GM19025 (cell line): Measurements from ENCODE around the gene CD244.
A peak's percentile ranks its signal among the peaks of the same experiment; 100 is the strongest.
"Not testable (repeated sequence)": the region's sequence is repeated elsewhere in the genome, so short reads cannot be mapped to it uniquely, and the experiment has no call there.

Experiments used
- ATAC-seq: cut with Tn5 transposase; IDR thresholded peaks from one replicate; pipeline ENCODE4 v1.9.1; 2021; ENCODE audit warnings: mild to moderate bottlenecking, low read depth, moderate library complexity; ENCODE audit not compliant: unreplicated experiment

CD244 gene, protein sequence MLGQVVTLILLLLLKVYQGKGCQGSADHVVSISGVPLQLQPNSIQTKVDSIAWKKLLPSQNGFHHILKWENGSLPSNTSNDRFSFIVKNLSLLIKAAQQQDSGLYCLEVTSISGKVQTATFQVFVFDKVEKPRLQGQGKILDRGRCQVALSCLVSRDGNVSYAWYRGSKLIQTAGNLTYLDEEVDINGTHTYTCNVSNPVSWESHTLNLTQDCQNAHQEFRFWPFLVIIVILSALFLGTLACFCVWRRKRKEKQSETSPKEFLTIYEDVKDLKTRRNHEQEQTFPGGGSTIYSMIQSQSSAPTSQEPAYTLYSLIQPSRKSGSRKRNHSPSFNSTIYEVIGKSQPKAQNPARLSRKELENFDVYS

DNA sequence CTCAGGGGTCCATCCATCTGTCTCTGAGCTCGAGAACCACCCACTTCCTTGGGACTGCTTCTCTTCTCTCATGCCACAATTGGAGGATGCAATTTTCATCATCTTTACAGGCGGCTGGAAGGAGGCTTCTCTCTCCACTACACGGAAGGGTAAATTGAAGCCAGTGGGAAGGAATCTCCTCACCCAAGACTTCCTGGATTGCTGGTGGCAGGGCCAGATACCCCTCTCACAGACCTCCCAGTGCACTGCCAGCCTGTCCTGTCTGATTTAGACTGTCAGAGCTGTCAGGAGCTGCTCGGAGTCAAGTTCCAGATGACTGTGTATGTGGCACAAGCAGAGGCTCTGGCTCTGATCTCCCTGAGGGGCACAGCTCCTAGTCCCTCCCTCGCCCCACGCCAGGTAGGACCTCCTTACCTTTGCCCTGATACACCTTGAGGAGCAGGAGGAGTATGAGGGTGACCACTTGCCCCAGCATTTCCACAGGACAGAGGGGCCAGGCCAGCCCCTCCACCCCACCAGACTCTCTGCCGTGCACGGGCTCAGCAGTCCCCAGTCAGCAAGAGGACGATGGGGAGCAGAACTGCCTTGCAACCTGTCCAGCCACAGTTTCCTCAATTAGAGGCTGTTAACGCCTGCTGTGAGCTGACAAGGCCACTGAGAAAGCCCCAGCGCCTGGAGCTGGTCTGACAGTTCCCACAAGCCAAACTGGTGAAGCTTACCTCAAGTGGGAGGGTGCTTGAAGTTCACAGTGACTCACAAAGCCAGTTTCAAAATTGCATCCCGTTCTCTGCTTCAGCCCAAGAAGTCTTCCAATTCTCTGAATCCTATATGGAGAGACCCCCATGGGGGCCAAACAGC is at the start of gene CD244:
CD244 (minus strand) TSS at position 685 of the 858 bp plus-strand sequence; CDS start at position 475, 210 bp downstream.
- ATAC-seq, result peak; percentile 87

DNA sequence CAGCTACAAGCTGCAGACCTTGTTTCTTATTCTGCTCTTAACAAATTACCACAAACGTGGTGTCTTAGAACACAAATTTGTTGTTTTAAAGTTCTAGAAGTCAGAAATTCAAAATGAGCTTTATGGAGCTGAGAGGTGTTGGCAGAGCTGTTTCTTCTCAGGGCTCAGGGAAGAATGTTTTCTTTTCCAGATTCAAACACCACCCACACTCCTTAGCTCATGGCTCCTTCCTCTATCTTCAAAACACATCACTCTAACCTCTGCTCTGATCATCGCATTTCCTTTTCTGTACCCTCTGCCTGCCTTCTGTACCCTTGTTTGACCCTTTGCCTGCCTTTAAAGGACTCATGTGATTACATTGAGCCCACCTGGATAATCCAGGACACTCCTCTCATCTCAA is 49.2 kb upstream of the CD244 start:
- no peak for ATAC-seq

DNA sequence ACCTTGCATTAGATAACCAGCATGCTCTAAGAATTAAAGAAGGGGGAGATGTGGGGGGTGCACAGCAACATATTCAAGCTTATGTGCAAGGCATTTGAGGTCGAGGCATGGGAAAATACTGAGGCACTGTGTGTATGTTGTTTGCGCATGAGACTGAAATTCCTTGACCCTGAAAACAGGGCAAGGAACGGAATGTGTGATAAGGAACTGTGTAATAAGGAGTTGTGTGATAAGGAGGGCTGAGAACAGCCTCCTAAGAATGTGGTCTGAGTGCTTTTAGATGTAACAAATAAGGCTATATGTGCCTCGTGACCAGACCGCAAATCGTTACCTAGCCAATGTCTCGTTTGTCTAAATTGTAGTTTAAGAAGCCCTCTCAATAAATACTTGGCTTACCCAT is 48.8 kb upstream of the CD244 start:
- no peak for ATAC-seq

DNA sequence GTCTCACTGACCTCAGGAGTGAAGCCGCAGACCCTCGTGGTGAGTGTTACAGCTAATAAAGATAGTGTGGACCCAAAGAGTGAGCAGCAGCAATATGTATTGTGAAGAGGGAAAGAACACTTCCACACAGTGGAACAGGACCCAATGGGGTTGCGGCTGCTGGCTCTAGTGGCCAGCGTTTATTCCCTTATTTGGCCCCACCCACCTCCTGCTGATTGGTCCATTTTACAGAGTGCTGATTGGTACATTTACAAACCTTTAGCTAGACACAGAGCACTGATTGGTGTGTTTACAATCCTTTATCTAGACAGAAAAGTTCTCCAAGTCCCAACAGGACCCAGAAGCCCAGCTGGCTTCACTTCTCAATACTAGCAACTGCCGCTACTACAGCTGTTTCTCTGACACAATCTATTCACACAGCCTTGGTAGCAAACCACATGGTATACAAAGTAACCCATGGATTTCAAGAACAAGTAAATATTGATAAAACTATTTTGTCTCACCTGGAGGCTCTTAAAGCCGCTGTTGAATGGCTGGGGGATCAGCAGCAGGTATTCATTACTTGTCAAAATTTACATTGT is 47.6 kb upstream of the CD244 start:
- no peak for ATAC-seq

DNA sequence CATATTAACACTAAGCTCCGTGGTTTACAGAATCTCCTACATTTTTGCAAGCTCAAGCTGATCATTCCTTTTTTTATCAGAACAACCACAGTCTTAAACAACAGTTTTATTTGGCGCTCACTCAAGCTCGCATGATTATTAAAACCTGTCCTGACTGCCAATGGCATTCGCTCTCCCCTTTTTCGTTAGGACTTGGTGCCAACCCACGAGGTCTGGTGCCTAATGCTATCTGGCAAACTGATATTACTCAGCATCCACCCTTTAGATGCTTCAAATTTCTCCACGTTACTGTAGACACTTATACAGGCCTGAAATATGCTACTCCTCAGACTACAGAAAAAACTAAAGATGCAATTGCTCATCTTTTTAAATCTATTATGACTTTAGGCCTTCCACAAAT is 45.3 kb upstream of the CD244 start:
- no peak for ATAC-seq

DNA sequence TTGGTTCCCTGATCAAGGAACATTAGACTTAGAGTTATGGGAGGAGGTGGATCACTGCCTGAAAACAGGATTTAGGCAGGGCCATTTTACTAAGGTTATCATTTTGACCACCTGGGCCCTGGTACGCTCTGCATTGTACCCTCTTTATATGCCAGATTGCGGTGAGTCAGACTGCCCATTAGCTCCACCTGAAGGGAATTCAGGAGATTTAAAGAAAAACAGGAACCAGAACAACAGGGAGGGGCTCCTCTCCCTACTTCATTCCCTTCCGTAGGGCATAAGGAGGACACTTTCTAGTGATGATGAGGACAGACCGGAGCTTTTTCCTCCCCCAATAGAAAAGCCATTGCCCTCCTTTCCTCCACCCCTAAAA is 42.9 kb upstream of the CD244 start:
- ATAC-seq, result no peak

DNA sequence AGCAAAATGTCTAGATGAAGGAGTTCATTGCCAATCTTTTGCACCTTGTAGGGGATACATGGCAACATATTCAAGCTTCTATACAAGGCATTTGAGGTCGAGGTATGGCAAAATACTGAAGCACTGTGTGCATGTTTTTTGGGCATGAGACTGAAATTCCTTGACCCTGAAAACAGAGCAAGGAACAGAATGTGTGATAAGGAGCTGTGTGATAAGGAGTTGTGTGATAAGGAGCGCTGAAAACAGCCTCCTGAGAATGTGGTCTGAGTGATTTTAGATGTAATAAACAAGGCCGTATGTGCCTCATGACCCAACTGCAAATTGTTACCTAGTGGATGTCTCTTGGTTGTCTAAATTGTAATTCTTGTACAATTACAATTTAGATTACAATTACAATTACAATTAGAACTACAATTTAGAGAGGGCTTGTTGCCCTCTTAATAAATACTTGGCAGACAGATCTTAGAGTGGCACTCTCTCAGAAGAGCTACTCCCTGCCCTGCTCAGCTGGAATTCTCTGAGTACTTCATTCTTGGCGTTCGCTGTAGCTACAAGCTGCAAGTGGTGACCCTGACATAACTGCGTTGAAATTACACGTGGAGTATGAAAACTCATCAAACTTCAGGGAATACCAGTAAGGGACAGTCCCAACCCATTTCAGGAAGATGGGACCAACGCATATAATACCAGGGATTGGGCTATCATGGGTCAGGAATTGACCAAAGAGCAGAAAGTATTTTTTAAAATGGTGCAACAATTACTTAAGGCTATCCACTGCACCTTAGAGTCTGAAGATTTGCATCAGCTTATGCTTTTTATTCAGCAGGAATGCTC is 42.3 kb upstream of the CD244 start:
- no peak for ATAC-seq

DNA sequence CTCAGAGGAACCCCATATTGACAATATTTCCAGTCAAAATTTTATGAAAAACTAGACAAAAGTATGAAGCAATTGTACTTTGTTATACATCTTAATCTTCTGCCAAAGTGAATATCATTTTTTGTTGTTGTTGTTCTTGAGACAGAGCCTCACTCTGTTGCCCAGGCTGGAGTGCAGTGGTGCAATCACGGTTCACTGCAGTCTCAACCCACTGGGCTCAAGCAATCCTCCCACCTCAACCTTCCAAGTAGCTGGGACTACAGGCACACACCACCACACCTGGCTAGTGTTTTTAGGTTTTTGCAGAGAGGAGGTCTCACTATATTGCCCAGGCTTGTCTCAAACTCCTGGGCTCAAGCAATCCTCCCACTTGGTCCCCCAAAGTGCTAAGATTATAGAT is 39.6 kb upstream of the CD244 start:
- ATAC-seq, result not testable (repeated sequence)

DNA sequence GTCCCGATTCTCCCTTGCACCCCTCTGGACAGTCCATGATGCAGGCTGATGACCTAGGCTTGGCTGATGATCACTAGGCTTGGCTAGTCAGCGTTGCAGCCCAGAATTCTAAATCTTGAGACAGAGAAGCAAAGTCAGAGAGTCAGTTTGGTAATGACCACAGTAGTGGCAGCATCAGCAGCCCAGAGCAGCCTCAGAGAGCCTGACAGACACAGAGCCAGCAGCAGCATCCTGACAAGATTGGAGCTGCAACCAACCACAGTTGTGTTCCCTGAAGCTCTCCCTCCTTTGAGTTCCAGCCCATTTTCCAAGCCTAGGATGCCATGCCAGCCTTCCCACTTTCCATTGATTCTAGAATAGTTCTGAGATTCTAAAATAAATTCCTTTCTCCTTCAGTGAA is 39.1 kb upstream of the CD244 start:
- no peak for ATAC-seq

DNA sequence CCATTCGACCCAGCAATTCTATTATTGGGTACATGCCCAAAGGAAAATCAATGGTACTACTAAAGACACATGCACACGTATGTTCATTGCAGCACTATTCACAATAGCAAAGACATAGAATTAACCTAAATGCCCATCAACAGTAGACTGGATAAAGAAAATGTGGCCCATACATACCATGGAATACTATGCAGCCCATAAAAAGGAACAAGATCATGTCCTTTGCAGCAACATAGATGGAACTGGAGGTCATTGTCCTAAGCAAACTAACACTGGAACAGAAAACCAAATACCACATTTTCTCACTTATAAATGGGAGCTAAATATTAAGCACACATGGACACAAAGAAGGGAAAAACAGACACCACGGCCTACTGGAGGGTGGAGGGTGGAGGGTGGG is 38.0 kb upstream of the CD244 start:
- not testable (repeated sequence) for ATAC-seq

DNA sequence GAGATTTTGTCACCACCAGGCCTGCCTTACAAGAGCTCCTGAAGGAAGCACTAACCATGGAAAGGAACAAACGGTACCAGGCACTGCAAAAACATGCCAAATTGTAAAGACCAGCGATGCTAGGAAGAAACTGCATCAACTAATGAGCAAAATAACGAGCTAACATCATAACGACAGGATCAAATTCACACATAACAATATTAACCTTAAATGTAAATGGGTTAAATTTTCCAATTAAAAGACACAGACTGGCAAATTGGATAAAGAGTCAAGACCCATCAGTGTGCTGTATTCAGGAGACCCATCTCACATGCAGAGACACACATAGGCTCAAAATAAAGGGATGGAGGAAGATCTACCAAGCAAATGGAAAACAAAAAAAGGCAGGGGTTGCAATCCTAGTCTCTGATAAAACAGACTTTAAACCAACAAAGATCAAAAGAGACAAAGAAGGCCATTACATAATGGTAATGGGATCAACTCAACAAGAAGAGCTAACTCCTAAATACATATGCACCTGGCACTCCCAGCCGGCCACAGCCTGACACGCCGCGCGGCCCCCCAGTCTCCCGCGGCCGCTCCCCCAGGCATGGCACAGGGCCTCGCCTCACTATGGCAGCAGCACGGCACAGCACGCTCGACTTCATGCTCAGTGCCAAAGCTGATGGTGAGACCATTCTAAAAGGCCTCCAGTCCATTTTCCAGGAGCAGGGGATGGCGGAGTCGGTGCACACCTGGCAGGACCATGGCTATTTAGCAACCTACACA is 31.9 kb upstream of the CD244 start:
- ATAC-seq, result not testable (repeated sequence)

DNA sequence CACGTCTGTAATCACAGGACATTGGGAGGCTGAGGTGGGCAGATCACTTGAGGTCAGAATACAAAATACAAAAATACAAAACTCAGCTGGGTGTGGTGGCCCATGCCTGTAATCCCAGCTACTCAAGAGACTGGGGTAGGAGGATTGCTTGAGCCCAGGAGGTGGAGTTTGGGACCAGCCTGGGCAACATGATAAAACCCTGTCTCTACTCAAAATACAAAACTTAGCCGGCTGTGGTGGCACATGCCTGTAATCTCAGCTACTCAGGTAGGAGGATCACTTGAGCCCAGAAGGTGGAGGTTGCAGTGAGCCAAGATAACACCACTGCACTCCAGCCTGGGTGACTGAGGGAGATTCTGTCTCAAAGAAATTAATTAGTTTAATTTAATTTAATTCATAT is 28.8 kb upstream of the CD244 start:
- ATAC-seq, result no peak

DNA sequence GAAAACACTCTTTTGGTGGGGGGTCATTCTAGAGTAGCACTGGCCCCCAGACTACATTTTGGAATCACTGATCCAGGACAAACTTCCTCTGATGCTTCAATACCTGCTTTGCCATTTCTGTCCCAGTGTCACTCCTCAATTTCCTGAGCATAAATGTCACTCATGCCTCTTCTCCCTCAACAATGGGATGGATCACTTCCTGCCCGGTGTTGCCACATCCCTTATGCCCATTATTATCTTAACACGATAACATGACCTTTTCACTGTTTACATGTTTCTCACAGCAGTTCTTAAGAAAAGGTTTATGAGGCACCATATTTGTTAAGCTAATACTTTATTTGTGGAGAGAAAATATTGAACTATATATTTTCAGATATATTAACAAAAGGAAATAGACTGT is 26.2 kb upstream of the CD244 start:
- ATAC-seq, result no peak

DNA sequence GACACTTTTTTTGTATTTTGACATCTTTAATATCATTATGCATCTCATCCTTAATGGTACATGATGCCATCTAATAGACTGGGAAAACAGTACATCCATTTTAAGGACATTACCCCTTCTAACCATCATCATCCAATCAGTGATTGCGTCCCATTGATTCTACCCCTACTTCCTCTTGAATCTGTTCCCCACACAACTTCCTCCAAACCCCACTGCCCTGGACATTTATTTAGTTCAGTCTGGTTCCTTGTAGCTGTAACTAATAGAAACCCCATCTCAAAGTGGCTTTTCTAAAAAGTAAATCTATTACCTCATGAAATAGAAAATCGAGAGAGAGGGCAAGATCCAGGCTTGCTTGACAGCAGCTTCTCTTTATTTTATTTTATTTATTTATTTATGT is 24.4 kb upstream of the CD244 start:
- ATAC-seq, result no peak

DNA sequence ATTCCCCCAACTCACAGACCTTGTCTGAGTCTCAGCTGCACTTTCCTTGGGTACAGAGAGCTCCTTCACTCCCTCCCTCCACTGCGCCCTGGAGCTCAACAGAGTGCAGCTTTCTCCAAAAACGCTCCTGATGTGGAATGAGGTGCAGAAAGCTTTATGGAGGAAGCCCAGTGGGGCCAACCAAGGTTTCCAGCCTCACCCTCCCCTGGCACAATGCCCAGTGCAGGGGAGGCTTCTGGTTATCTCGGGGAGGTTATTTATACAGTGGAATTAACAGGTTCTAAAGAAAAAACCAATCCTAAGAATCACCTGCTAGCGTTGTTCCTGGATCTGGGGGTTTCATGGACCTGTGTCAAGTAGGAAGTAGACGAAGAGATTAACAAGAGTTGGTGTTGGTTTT is 22.4 kb upstream of the CD244 start, which contains the start of gene ITLN1:
ITLN1 (minus strand) TSS at position 139 of the 400 bp plus-strand sequence. CDS start 303 bp downstream, outside the sequence.
- no peak for ATAC-seq

DNA sequence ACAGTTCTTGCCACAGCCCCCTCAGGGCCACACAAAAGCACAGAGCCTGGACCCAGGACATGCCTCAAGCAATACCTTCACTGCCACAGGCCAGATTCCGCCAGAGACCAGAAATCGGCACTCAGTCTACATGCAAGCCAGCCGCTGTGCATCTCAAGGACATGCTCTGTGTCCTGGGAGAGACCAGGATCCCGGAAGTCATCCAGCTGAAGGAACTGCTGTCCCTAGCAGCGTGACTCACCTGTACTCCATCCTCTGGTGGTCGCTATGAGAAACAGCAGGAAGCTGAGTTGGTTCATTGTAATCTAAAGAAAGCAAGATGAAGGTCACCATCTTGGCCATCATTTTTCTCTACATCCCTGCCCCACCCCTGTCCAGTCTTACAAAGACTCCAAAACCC is 21.9 kb upstream of the CD244 start:
- ATAC-seq, result no peak

DNA sequence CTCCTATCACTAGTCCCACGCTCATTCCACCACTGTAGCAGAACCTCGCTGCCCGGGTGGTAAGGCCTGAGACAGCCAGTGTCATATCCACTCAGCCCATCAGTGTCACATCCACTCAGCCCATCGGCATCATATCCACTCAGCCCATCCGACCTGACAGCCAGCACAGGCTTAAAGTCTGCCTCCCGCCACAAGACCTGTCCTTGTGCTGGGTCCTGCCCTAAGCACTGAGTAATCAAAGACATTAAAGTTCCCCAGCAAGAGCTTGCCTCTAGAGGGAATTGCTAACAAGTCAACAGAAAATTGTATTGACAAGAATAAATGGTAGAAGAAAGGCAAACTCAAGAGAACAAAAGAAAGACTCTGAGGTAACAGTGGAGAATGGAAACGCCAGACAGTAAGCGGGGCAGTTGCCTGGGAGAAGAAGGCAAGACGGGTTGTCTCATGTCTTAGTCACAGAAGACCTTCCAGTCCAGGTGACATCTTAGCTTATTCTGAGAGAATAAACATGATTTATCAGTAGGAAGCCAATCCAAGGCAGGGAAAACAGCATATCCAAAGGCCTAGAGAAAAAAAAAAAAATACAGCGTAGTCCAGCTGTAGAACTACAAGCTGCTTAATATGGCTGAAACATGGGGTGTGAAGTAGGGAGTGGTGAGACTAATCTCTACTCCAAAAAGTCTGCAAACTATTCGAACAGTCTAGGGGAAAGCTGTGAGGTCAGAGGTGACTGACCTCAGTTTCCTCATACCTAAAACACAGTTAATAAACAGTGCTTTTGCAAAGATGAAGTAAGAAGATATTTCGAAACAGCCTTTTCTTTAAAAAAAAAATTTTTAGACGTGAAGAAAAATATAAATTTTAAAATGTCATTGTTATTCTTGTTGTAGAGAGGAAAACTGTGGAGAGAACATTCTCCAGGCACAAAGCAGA is 21.2 kb upstream of the CD244 start:
- no peak for ATAC-seq

DNA sequence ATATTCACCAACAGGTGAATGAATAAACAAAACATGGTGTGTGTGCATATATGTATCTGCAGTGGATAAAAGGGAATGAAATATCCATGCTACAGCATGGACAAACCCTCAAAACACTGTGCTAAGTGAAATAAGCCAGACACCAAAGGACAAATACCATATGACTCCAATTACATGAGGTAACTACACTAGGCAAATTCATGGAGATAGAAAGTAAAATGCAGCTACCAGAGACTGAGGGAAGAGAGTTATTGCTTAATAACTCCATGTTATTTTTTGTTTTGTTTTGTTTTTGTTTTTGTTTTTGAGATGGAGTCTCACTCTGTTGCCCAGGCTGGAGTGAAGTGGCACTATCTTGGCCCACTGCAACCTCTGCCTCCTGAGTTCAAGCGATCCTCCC is 19.9 kb upstream of the CD244 start:
- ATAC-seq, result no peak

DNA sequence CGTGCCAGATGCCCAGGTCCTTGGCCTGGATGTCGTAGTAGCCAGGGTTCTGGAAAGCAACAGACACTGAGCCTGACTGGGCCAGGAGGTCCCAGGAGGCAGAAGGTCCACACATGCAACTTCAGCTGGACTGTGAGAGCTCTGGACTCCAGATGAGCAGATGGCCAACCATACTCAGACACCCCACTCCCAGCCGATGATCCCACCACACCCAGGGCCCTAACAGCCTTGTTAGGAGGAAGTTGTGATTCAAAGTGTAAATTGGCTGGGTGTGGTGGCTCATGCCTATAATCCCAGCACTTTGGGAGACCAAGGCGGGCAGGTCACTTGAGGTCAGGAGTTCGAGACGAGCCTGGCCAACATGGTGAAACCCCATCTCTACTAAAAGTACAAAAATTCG is 18.6 kb upstream of the CD244 start:
- not testable (repeated sequence) for ATAC-seq
